K562 (cell line): ENCODE results near the gene GPHN. TPM values are rescaled to one million over a fixed set of nuclear protein-coding genes. Genes with fewer than 3 reads are reported as not detected.
A peak's percentile ranks its signal among the peaks of the same experiment; 100 is the strongest.

Experiments
- EGR1 ChIP-seq: fragments of 450-650 bp; conservative IDR thresholded peaks from 2 replicates; pipeline ENCODE4 v1.6.1; 2017; ENCODE audit warnings: mild to moderate bottlenecking
- ETS1 ChIP-seq: conservative IDR thresholded peaks from 2 replicates; pipeline ENCODE4 v1.6.1; 2011; ENCODE audit warnings: low read depth, mild to moderate bottlenecking, low read length; ENCODE audit not compliant: control insufficient read depth
- FIP1L1 ChIP-seq: fragments of 200-400 bp; formaldehyde crosslinking; IDR thresholded peaks from 2 replicates; pipeline ENCODE4 v1.6.1; 2018; ENCODE audit warnings: mild to moderate bottlenecking, low read depth, low read length; ENCODE audit not compliant: poor library complexity, severe bottlenecking
- FOS ChIP-seq: IDR thresholded peaks from 3 replicates; pipeline ENCODE4 v1.6.1; 2011; ENCODE audit not compliant: insufficient read length; ENCODE audit errors: extremely low read depth
- HCFC1 ChIP-seq: IDR thresholded peaks from 2 replicates; pipeline ENCODE4 v1.6.1; 2012; ENCODE audit warnings: low read depth, low read length, improper control_type of control experiment
- MEIS2 ChIP-seq: fragments of 450-650 bp; IDR thresholded peaks from 2 replicates; pipeline ENCODE4 v1.6.1; 2014; ENCODE audit warnings: mild to moderate bottlenecking; ENCODE audit not compliant: partially characterized antibody
- MXI1 ChIP-seq: IDR thresholded peaks from 2 replicates; pipeline ENCODE4 v1.6.1; 2011; ENCODE audit warnings: low read depth, mild to moderate bottlenecking, improper control_type of control experiment, low read length
- MYC ChIP-seq, 2 experiments: fragments of 250-450 bp in 1 of 2; sonication (Bioruptor Pico) in 1 of 2; IDR thresholded peaks; 2 replicates each; pipeline versions ENCODE4 v1.5.1 to v1.6.1; 2012 to 2021; ENCODE audit warnings: low read depth in 2 of 2, borderline replicate concordance in 1 of 2, improper control_type of control experiment in 1 of 2, low read length in 1 of 2, mild to moderate bottlenecking in 1 of 2, moderate library complexity in 1 of 2
- NKRF ChIP-seq: fragments of 450-650 bp; IDR thresholded peaks from 2 replicates; pipeline ENCODE4 v1.6.1; 2016; ENCODE audit warnings: borderline replicate concordance
- NONO ChIP-seq, 2 experiments: fragments of 200-400 bp in 1 of 2; fragments of 450-650 bp in 1 of 2; formaldehyde crosslinking in 1 of 2; IDR thresholded peaks; 2 replicates each; pipeline ENCODE4 v1.6.1; 2017; ENCODE audit warnings: low read depth in 2 of 2, mild to moderate bottlenecking in 2 of 2, moderate library complexity in 2 of 2, low read length in 1 of 2
- NR3C1 ChIP-seq: sonication (generic); formaldehyde crosslinking; IDR thresholded peaks from 2 replicates; pipeline ENCODE4 v1.8.1; 2022; ENCODE audit warnings: missing genetic modification reagents
- RCOR1 ChIP-seq, 2 experiments: IDR thresholded peaks; 2 replicates each; pipeline ENCODE4 v1.6.1; 2012; ENCODE audit warnings: low read depth in 2 of 2, low read length in 2 of 2, borderline replicate concordance in 1 of 2, improper control_type of control experiment in 1 of 2
- ZBTB11 ChIP-seq, 3 experiments: fragments of 200-800 bp in 1 of 3; fragments of 250-450 bp in 1 of 3; fragments of 450-650 bp in 1 of 3; sonication (Bioruptor Pico) in 1 of 3; sonication (Bioruptor generic) in 1 of 3; formaldehyde crosslinking in 1 of 3; IDR thresholded peaks; 2 replicates each; pipeline versions ENCODE4 v1.6.1 to v1.8.0; 2016 to 2022; ENCODE audit warnings: mild to moderate bottlenecking in 2 of 3, missing genetic modification characterization in 2 of 3, missing compliant biosample characterization in 1 of 3, moderate library complexity in 1 of 3
- ZFP36 ChIP-seq: fragments of 150-350 bp; IDR thresholded peaks from 2 replicates; pipeline ENCODE4 v1.6.1; 2018; ENCODE audit warnings: low read length, low read depth; ENCODE audit not compliant: partially characterized antibody
- ZNF263 ChIP-seq: sonication (generic); formaldehyde crosslinking; IDR thresholded peaks from 2 replicates; pipeline ENCODE4 v1.8.0; 2022; ENCODE audit warnings: mild to moderate bottlenecking, missing genetic modification reagents, borderline replicate concordance
- ZNF511 ChIP-seq: sonication (generic); formaldehyde crosslinking; IDR thresholded peaks from 2 replicates; pipeline ENCODE4 v1.8.0; 2022; ENCODE audit warnings: mild to moderate bottlenecking, missing genetic modification reagents
- polyA plus RNA-seq, 8 experiments: library from polyadenylated mRNA; depleted of rRNA in 4 of 8; stranded (reverse) in 5 of 8; unstranded in 3 of 8; fragments of >200 nt; fragmentation: Nextera tagmentation in 2 of 8; fragmentation: Illumina TruSeq in 1 of 8; extraction: Ambion mirVana in 2 of 8; extraction: Trizol in 1 of 8; gene quantifications; 2 replicates each; pipeline versions ENCODE4 v1.2.1 to v1.2.3, GENCODE V29; 2011 to 2014; ENCODE audit warnings: inconsistent platforms in 1 of 8, missing spikeins in 1 of 8
- total RNA-seq, 7 experiments: library from RNA; depleted of rRNA in 6 of 7; stranded (reverse); fragments of >200 nt in 6 of 7; fragmentation: Illumina TruSeq in 2 of 7; extraction: Trizol in 2 of 7; gene quantifications; 2 replicates each; pipeline versions ENCODE4 v1.2.1 to v1.2.3, GENCODE V29; 2011 to 2021; ENCODE audit warnings: low replicate concordance in 1 of 7

Gene GPHN
- total and polyA plus RNA-seq, 9 of the 15 experiments (the other 6 are each of a cell fraction or from before 2014, with no cell fraction given): 5.9 to 16.0 (median 11.4) TPM

- peak; percentile 98 for TF ChIP-seq EGR1
- peak; percentile 38 for TF ChIP-seq FIP1L1
- TF ChIP-seq ETS1: no peak; the same call in 1 of the 2 replicates
- peak; percentile 57 for TF ChIP-seq ZFP36
- peak; percentile 74 for TF ChIP-seq MYC (IDR thresholded peaks at IDR 0.05; ENCODE audit: low read depth, low read length)
- TF ChIP-seq MYC (CRISPR knock-in tag; IDR thresholded peaks at IDR 0.05; ENCODE audit: borderline replicate concordance, low read depth): no peak
- TF ChIP-seq NONO (IDR thresholded peaks at IDR 0.05; ENCODE audit: low read depth in 2 of 2, low read length in 1 of 2): peak in 1 of 2 experiments; percentile 25; a peak in 1 of 4 replicates
- TF ChIP-seq ZBTB11 (CRISPR knock-in tag; IDR thresholded peaks at IDR 0.05): 0 out of 6 replicates have a peak, but pooled peaks of 1 of the 3 experiments have one; percentile 42
- 0 out of 2 replicates have a peak, but pooled peaks have one; percentile 34 for TF ChIP-seq HCFC1
- 0 out of 4 replicates have a peak, but pooled peaks of 1 of the 2 experiments have one; percentile 28 for TF ChIP-seq RCOR1 (IDR thresholded peaks at IDR 0.05; ENCODE audit: borderline replicate concordance in 1 of 2, low read depth in 2 of 2, low read length in 2 of 2)
- TF ChIP-seq ZNF511 (CRISPR knock-in tag): peak; percentile 28; the same call in 1 of the 2 replicates
- 0 out of 2 replicates have a peak, but pooled peaks have one; percentile 35 for TF ChIP-seq NKRF
- peak; percentile 48 for TF ChIP-seq MEIS2
- TF ChIP-seq NR3C1 (CRISPR knock-in tag): no peak
- peak; percentile 78; the same call in 1 of the 2 replicates for TF ChIP-seq ZNF263 (CRISPR knock-in tag)
- no peak for TF ChIP-seq FOS
- TF ChIP-seq MXI1: 0 out of 2 replicates have a peak, but pooled peaks have one; percentile 59
Measured at GRCh38 chr14:66507722-66508546, at the start of gene GPHN (continued).
